ACC112 (cell line): ENCODE results near the gene RARRES2.
"Not testable (repeated sequence)": the region's sequence is repeated elsewhere in the genome, so short reads cannot be mapped to it uniquely, and the experiment has no call there.

Experiments
- H2AFZ ChIP-seq: fragments of 200-600 bp; sonication (generic); one replicate; pipeline ENCODE4 v1.6.0; 2017; ENCODE audit warnings: antibody characterized with exemption, low read length; ENCODE audit not compliant: unreplicated experiment
- H3K27ac ChIP-seq: fragments of 200-600 bp; sonication (generic); 2 replicates; pipeline ENCODE4 v1.5.1; 2014; ENCODE audit warnings: low read depth, mild to moderate bottlenecking, antibody characterized with exemption, low read length, moderate library complexity
- H3K27me3 ChIP-seq: fragments of 200-600 bp; sonication (generic); 2 replicates; pipeline ENCODE4 v1.6.1; 2014; ENCODE audit warnings: mild to moderate bottlenecking, antibody characterized with exemption, low read length, moderate library complexity, mixed read lengths; ENCODE audit not compliant: insufficient read depth
- H3K36me3 ChIP-seq: fragments of 200-600 bp; sonication (generic); 2 replicates; pipeline ENCODE4 v1.6.1; 2016; ENCODE audit warnings: mild to moderate bottlenecking, antibody characterized with exemption, low read length, moderate library complexity, mixed read lengths; ENCODE audit not compliant: insufficient read depth
- H3K4me1 ChIP-seq: fragments of 200-600 bp; sonication (generic); one replicate; pipeline ENCODE4 v1.6.1; 2016; ENCODE audit warnings: low read length, mixed read lengths; ENCODE audit not compliant: insufficient read depth, unreplicated experiment, control insufficient read depth
- H3K4me3 ChIP-seq: fragments of 200-600 bp; sonication (generic); 2 replicates; pipeline ENCODE4 v1.5.1; 2014; ENCODE audit warnings: mild to moderate bottlenecking, low read depth, low read length
- H3K79me2 ChIP-seq: fragments of 200-600 bp; sonication (generic); one replicate; pipeline ENCODE4 v1.6.0; 2016; ENCODE audit warnings: low read length; ENCODE audit not compliant: control insufficient read depth, unreplicated experiment, insufficient read depth

Gene RARRES2

GRCh38 chr7:150313870-150314269 is 27.6 kb downstream of the RARRES2 start:
- H3K27me3 ChIP-seq, result no peaks in the 10 kb centered on the region
- H3K4me3 ChIP-seq, result no peak overlapping the region
- no peak overlapping the region for H2AFZ ChIP-seq
- peaks cover 4% of the 10 kb centered on the region for H3K4me1 ChIP-seq
- H3K79me2 ChIP-seq, result no peaks in the 10 kb centered on the region
- H3K36me3 ChIP-seq, result no peaks in the 10 kb centered on the region
- H3K27ac ChIP-seq, result no peak overlapping the region

GRCh38 chr7:150313367-150313809 is 28.0 kb downstream of the RARRES2 start:
- H3K36me3 ChIP-seq, result no peaks in the 10 kb centered on the region
- H3K27me3 ChIP-seq, result no peaks in the 10 kb centered on the region
- H3K4me3 ChIP-seq, result no peak overlapping the region
- H2AFZ ChIP-seq, result no peak overlapping the region
- H3K79me2 ChIP-seq, result no peaks in the 10 kb centered on the region
- no peak overlapping the region for H3K27ac ChIP-seq
- peaks cover 4% of the 10 kb centered on the region for H3K4me1 ChIP-seq

- H3K4me3 ChIP-seq, H3K4me1 ChIP-seq, H2AFZ ChIP-seq, H3K36me3 ChIP-seq, H3K79me2 ChIP-seq, H3K27ac ChIP-seq, H3K27me3 ChIP-seq: not testable (repeated sequence)
Observed at GRCh38 chr7:150312649-150313366, 28.6 kb downstream of the RARRES2 start.

GRCh38 chr7:150311711-150312110 is 29.7 kb downstream of the RARRES2 start:
- Histone ChIP-seq H3K4me1 (peaks cover 4% of the 10 kb centered on the region), H2AFZ (no peak overlapping the region), H3K79me2 (no peaks in the 10 kb centered on the region), H3K36me3 (no peaks in the 10 kb centered on the region), H3K27me3 (no peaks in the 10 kb centered on the region), H3K27ac (no peak overlapping the region), H3K4me3 (no peak overlapping the region)

- Histone ChIP-seq H3K36me3 (no peaks in the 10 kb centered on the region), H3K27ac (no peak overlapping the region), H2AFZ (no peak overlapping the region), H3K4me3 (no peak overlapping the region), H3K27me3 (no peaks in the 10 kb centered on the region), H3K79me2 (no peaks in the 10 kb centered on the region), H3K4me1 (peaks cover 4% of the 10 kb centered on the region)
Observed at GRCh38 chr7:150311146-150311545, 30.3 kb downstream of the RARRES2 start.

- Histone ChIP-seq H3K4me3 (no peak overlapping the region), H3K27me3 (no peaks in the 10 kb centered on the region), H3K79me2 (no peaks in the 10 kb centered on the region), H3K36me3 (no peaks in the 10 kb centered on the region), H3K27ac (no peak overlapping the region), H3K4me1 (peaks cover 4% of the 10 kb centered on the region), H2AFZ (no peak overlapping the region)
Observed at GRCh38 chr7:150308575-150308974, 32.9 kb downstream of the RARRES2 start.

GRCh38 chr7:150307904-150308303 is 33.5 kb downstream of the RARRES2 start:
- peaks cover under 1% of the 10 kb centered on the region for H3K4me1 ChIP-seq
- H3K79me2 ChIP-seq, result no peaks in the 10 kb centered on the region
- no peaks in the 10 kb centered on the region for H3K36me3 ChIP-seq
- H2AFZ ChIP-seq, result no peak overlapping the region
- no peaks in the 10 kb centered on the region for H3K27me3 ChIP-seq
- no peak overlapping the region for H3K4me3 ChIP-seq
- H3K27ac ChIP-seq, result no peak overlapping the region

GRCh38 chr7:150307129-150307528 is 34.3 kb downstream of the RARRES2 start:
- H3K4me3 ChIP-seq, result no peak overlapping the region
- no peak overlapping the region for H3K27ac ChIP-seq
- H2AFZ ChIP-seq, result no peak overlapping the region
- H3K27me3 ChIP-seq, result no peaks in the 10 kb centered on the region
- H3K36me3 ChIP-seq, result no peaks in the 10 kb centered on the region
- no peaks in the 10 kb centered on the region for H3K79me2 ChIP-seq
- H3K4me1 ChIP-seq, result no peaks in the 10 kb centered on the region

- not testable (repeated sequence) for H3K36me3 ChIP-seq, H3K4me1 ChIP-seq, H3K27ac ChIP-seq, H3K27me3 ChIP-seq, H2AFZ ChIP-seq, H3K79me2 ChIP-seq, H3K4me3 ChIP-seq
Observed at GRCh38 chr7:150306377-150306776, 35.1 kb downstream of the RARRES2 start.

- H3K4me3 ChIP-seq, H3K4me1 ChIP-seq, H3K79me2 ChIP-seq, H3K27me3 ChIP-seq, H2AFZ ChIP-seq, H3K27ac ChIP-seq, H3K36me3 ChIP-seq: not testable (repeated sequence)
Observed at GRCh38 chr7:150305903-150306284, 35.5 kb downstream of the RARRES2 start.

- not testable (repeated sequence) for H3K4me1 ChIP-seq, H2AFZ ChIP-seq, H3K27me3 ChIP-seq, H3K4me3 ChIP-seq, H3K79me2 ChIP-seq, H3K27ac ChIP-seq, H3K36me3 ChIP-seq
Observed at GRCh38 chr7:150305259-150305902, 36.0 kb downstream of the RARRES2 start.
